ENCODE data around the gene EIF4E2.
A peak's percentile ranks its signal among the peaks of the same experiment; 100 is the strongest.
"Not testable (repeated sequence)": the region's sequence is repeated elsewhere in the genome, so short reads cannot be mapped to it uniquely, and the experiment has no call there.

EIF4E2 gene

DNA sequence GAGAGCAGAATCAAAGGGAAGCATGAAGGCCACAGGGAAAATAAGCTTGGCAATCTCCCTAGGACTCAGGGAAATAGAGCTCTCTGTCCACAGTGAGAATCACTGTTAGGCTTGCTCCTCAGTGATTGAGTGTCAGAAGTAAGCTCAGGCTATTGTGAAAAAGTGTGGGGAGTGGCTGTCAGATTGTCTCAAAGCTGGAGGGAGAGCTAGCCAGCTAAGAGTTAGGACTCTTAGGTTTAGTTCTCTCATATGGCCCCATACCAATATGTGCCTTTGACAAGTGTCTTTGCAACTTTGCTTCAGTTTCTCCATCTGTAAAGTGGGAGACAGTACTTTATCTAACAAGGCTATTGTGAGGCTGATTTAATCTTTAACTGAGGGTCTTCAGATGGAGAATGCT lies 17.2 kb downstream of the EIF4E2 start:
- no peak for DNase-seq (ENCODE audit: low spot score)

- peak; percentile 94 for DNase-seq (ENCODE audit: low spot score)
These were observed 17.7 kb downstream of the EIF4E2 start for GRCh38 chr2:232568161-232568560.

DNA sequence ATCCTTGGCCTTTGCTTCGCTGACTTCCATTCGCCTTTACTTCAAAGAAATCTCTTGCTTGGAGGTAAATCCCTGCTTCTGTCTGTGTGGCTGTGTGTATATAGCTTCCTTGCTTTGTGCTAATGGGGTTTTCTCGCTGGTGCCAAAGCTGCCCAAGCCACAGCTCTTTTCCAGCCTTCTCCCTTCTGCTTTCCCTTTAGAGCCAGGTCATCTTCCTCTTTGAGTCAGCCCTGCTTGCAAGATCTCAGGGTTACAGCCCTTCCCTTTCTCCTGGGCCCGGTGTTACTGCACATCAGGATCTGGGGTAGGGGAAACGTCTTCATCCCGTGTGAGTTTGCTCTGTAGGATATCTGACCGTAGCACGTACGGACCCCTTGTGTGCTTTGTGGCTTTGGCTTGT lies 19.1 kb downstream of the EIF4E2 start:
- no peak for DNase-seq (ENCODE audit: low spot score)

- not testable (repeated sequence) for DNase-seq (ENCODE audit: low spot score)
These were observed 20.0 kb downstream of the EIF4E2 start for GRCh38 chr2:232570481-232570880.

GRCh38 chr2:232571026-232571474 lies 20.6 kb downstream of the EIF4E2 start:
- no peak for DNase-seq (ENCODE audit: low spot score)

- DNase-seq (ENCODE audit: low spot score) = no peak
These were observed 22.6 kb downstream of the EIF4E2 start for GRCh38 chr2:232573042-232573441.

GRCh38 chr2:232573771-232574435 lies 23.4 kb downstream of the EIF4E2 start:
- no peak for DNase-seq (ENCODE audit: low spot score)

- DNase-seq (ENCODE audit: low spot score) = no peak
These were observed 24.4 kb downstream of the EIF4E2 start for GRCh38 chr2:232574674-232575403.

GRCh38 chr2:232575404-232575746 lies 24.9 kb downstream of the EIF4E2 start:
- no peak for DNase-seq (ENCODE audit: low spot score)

GRCh38 chr2:232576995-232577394 lies 26.5 kb downstream of the EIF4E2 start:
- DNase-seq (ENCODE audit: low spot score) = no peak

DNA sequence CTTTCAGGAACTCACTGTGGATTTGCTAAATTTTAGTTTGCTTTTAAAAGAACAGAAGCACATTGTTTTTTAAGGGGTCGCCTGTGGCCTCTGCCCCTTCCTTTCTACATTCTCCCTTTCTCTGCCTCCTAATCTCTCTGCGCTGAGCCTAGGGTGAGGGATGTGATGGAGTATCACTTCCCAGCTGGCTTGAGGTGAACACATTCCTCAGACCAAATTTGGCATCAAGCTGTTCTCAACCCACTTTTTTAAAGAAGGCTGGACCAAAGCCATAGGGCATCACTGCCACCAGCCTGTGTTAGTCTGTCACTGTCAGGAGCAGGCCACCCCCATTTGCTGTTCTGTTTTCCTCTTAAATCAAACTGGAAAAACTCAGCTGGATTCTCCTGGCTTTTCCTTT lies 27.4 kb downstream of the EIF4E2 start:
- DNase-seq (ENCODE audit: low spot score) = no peak

DNA sequence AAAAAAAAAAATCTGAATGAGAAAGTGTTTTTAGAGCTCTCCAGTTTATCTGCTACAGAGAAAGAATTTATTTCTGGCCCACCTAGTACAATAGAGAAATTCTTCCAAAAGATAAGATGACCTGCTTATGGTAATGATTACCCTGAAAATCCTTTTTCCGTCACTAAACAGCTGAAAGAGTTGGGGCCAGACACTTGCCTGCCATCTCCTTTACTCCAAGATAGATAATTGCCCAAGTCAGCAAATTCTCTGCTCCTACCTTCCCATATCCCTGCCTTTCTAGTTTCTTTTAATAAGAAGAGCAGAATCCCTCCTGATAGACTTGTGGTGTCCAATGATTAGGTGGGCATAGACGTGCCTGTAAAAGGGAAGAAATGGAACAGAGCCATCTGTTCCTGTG lies 28.1 kb downstream of the EIF4E2 start:
- DNase-seq (ENCODE audit: low spot score) = no peak

DNA sequence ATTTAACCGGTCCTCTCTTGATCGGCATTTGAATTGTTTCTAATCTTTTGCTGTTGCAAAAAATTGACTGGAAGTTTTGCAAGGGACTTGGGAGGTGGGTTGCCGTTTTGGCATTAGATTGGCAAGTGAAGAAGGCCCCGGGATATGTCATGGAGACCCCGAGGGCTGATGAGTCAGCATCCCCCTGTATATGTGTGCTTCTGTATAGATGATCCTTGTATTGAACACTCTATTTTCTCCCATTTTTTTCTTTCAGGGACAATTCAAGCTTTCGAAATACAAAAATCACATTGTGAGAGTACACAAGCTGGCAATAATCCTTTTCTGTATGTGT lies 30.1 kb downstream of the EIF4E2 start:
- no peak for DNase-seq (ENCODE audit: low spot score)

GRCh38 chr2:232581725-232582124 lies 31.2 kb downstream of the EIF4E2 start:
- no peak for DNase-seq (ENCODE audit: low spot score)

GRCh38 chr2:232584238-232584637 lies 33.7 kb downstream of the EIF4E2 start:
- no peak for DNase-seq (ENCODE audit: low spot score)

DNA sequence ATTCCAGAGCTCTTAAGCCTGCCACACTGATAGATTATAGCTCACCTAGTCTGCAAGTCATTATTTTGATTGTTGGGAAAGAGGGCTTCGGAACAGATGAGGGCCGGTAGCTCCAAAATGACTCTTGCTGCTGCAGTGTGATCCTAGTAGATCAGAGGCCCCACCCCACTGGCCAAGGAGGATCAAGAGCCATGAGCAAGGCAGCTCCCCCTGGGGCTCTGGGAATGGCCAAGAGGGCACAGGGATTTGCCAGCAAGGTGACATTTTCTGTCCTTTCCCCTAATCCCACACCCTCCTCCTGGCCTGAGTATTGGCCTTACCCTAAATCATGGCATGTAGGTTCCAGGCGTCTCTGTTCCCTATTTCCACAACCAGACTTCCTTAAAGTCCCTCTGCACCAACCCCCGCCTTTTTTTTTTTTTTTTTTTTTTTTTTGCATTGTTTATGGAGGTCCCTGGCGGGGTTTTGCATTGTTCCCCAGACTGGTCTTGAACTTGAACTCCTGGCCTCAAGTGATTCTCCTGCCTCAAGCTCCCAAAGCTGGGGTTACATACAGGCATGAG lies 36.5 kb downstream of the EIF4E2 start:
- no peak for DNase-seq (ENCODE audit: low spot score)

DNA sequence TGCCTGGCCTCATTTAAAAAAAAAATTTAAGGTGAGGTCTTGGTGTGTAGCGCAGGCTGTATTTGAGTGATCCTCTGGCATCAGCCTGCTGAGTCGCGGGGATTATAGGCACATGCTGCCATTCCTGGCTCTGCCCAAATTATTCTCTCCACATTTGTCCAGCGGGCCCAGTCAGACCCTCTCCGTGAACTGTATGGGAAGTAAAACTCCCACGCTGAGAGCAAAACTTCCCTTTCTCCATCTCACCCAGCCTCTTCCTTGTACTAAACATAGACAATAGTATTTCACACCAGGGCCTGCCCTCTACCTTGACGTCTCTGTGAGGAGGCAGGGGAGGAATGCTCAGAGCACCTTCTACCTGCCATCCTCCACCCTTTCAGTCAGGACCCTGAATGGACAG lies 37.0 kb downstream of the EIF4E2 start:
- DNase-seq (ENCODE audit: low spot score) = no peak

GRCh38 chr2:232588031-232588430 lies 37.5 kb downstream of the EIF4E2 start:
- DNase-seq (ENCODE audit: low spot score) = no peak

DNA sequence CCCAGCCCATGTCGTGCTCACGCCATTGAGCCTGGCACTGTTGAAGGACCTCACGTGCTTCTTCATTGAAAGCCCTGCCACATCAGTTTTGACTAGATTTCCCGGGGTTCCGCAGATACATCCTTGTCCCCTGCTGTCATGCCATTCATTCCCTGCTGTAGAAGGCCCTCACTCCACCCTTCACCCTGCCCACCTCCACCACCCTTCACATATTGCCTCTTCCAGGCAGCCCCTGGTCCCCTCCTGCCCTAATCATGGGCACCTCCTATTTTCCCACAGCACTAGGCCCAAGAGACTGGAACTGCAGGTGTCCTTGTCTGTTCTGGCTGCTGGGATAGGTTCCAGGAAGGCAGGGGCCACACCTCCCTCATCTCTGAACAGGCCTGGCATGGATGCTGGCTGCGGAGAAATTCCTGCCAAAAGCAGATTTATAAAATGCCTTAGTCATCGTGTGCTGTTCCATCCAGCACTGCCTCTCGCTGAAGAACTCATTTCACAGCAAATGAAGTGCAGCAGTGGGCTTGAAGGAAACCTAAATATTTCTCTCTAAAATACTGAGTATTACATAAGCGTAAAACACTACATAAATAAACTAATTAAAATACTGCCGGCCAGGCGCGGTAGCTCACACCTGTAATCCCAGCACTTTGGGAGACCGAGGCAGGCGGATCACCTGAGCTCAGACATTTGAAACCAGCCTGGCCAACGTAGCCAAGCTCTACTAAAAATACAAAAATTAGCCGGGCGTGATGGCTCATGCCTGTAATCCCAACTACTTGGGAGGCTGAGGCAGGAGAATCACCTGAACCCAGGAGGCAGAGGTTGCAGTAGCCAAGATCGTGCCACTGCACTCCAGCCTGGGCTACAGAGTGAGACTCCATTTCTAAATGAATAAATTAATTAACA lies 38.4 kb downstream of the EIF4E2 start:
- DNase-seq (ENCODE audit: low spot score) = peak; percentile 91

DNA sequence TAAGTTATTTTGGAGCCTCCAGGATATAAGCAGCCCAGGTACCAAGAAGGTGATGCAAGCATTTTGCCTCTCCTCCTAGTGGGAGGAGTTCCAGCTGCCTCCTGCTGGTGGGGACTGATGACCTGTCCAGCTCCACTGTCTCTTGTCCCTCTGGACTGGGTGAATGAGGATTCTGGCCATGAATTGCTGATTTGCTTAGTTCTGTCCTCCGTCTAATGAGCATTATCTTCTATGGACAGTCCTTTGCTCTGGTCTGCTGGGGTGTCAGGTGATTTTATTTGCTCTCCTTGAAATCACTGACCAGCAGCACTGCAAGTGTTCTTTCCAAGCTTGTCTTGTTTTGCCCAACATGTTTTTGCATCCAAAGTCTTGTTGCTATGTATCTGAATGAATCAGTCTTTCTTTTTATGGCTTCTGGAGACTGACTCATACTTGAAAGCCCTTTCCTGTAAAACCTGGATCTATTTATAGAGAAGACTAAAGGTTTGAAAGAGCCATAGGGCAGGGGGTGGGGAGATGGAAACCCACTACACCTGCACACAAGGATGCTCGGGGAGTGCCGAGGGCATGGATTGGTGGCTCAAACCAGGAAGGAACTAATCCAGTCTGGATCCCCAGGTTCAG lies 42.4 kb downstream of the EIF4E2 start:
- peak; percentile 82 for DNase-seq (ENCODE audit: low spot score)

GRCh38 chr2:232593982-232594381 lies 43.5 kb downstream of the EIF4E2 start:
- no peak for DNase-seq (ENCODE audit: low spot score)
